GM12878 (cell line): Measurements from ENCODE around the gene NAGA.

Experiments
- HCFC1 ChIP-seq: fragments of 150-350 bp; IDR thresholded peaks from 2 replicates; pipeline ENCODE4 v1.6.1; 2014; ENCODE audit warnings: low read length
- SIN3A ChIP-seq: IDR thresholded peaks from 2 replicates; pipeline ENCODE4 v1.6.1; 2012; ENCODE audit warnings: low read depth, low read length, improper control_type of control experiment

GRCh38 chr22:42074846-42075676 lies 4.4 kb upstream of the NAGA start:
- TF ChIP-seq HCFC1 (no peak), SIN3A (no peak)
